NCI-H1105 (cell line): Measurements from ENCODE around the gene PDK1.
"Not testable (repeated sequence)": the region's sequence is repeated elsewhere in the genome, so short reads cannot be mapped to it uniquely, and the experiment has no call there.

Source experiments
- DNase-seq: peaks from one replicate; lab custom pipeline; 2025; lab: John Stamatoyannopoulos, UW

Gene PDK1

DNA sequence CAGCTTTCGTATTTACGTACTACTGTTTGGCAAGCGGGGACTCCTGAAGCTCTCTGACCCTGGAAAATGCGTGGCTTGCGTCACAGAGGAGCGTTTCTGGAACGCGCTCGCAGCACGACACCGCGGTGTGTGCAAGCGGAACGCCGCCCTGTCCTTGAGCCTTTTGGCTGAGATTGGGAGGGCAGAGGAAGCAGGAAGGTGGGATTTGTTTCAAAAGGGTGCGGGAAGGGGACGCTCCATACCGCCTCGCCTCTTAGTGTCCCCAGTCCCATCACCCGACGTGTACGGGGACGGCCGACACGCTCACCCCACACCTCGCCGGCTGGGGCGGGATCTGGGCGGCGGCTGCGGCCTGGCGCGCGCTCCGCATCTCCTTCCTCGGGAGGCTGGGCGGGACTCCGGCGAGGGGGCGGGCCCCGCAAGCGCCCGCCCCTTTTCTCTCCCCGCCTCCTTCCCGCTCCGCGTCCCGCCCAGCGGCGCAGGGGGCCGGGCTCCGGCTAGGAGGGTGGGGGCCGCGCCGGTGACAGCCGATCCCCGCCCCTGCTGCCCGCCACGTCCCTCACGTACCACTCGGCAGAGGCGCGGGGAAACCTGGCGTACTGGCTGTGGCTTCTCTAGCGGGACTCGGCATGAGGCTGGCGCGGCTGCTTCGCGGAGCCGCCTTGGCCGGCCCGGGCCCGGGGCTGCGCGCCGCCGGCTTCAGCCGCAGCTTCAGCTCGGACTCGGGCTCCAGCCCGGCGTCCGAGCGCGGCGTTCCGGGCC lies at the start of gene PDK1:
Gene PDK1 (plus strand): TSS at position 569 of the 762 bp plus-strand sequence. CDS start 61 bp downstream, at position 630.
- DNase-seq: peak; percentile 74

- DNase-seq: no peak
These were observed 48.7 kb upstream of the PDK1 start for GRCh38 chr2:172507199-172507598.

DNA sequence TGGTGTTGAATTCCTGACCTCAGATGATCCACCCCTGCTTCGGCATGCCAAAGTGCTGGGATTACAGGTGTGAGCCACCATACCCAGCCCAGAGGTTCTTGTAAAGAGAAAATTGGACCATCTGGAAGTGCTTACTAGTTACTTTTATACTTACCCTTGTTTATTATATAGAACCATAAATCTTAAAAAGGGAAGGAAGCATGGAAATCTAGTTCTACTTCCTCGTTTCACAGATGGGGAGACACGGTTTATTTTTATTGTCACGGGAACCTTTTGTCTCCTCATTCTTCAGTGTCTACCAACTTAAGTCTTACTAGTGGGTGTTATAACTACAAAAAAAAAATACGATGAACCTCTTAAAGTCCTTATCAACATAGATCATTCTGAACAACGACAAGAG lies 45.8 kb upstream of the PDK1 start:
- DNase-seq: no peak

GRCh38 chr2:172510548-172510947 lies 45.3 kb upstream of the PDK1 start:
- DNase-seq: no peak

- DNase-seq: no peak
These were observed 42.9 kb upstream of the PDK1 start for GRCh38 chr2:172512810-172513523.

GRCh38 chr2:172513524-172513900 lies 42.4 kb upstream of the PDK1 start:
- DNase-seq: no peak

GRCh38 chr2:172513935-172514586 lies 41.8 kb upstream of the PDK1 start:
- DNase-seq: no peak

- no peak for DNase-seq
These were observed 39.6 kb upstream of the PDK1 start for GRCh38 chr2:172516299-172516698.

DNA sequence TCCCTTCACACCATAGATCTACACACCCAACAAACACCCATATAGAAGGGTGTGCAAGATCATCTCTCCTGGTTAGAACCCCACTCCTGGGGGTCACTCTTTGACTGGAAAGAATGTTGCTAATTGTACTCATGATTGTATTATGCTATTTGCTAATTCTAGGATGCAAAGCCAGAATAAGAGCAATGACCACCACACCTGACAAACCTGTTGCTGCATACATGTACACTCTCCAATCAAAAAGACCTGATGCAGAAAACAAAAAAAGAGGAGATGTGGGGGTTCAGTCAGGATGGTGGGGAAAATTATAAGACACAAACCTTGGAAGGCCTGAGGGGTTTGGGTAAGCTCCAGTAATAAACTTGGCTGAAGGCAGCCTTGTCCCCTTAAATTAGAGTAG lies 36.9 kb upstream of the PDK1 start:
- DNase-seq: no peak

GRCh38 chr2:172525601-172526000 lies 30.3 kb upstream of the PDK1 start:
- no peak for DNase-seq

- DNase-seq: no peak
These were observed 24.6 kb upstream of the PDK1 start for GRCh38 chr2:172531309-172531708.

GRCh38 chr2:172532461-172532860 lies 23.4 kb upstream of the PDK1 start:
- DNase-seq: not testable (repeated sequence)

- DNase-seq: no peak
These were observed 22.2 kb upstream of the PDK1 start for GRCh38 chr2:172533687-172534086.

- DNase-seq: no peak
These were observed 20.8 kb upstream of the PDK1 start for GRCh38 chr2:172535119-172535518.

DNA sequence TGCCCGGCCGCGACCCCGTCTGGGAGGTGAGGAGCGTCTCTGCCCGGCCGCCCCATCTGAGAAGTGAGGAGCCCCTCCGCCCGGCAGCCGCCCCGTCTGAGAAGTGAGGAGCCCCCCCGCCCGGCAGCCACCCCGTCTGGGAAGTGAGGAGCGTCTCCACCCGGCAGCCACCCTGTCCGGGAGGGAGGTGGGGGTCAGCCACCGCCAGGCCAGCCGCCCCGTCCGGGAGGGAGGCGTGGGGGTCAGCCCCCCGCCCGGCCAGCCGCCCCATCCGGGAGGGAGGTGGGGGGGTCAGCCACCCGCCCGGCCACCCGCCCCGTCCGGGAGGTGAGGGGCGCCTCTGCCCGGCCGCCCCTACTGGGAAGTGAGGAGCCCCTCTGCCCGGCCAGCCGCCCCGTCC lies 18.0 kb upstream of the PDK1 start:
- DNase-seq: not testable (repeated sequence)

DNA sequence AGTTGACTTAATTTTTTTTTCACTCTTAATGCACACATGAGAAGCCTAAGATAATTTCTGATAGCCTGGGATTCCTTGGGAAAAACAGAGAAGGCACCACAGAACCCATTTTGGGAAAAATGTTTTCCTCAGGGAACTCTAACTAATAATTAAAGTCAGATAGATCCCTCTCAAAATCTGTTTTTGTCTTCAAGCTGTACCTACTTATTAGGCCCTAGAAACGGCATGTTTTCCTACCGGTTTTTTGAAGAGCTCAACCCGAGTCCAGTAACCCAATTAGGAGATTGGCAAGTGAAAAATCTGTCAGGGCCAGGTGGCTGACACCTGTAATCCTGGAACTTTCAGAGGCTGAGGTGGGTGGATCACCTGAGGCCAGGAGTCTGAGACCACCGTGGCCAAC lies 16.1 kb upstream of the PDK1 start:
- no peak for DNase-seq

GRCh38 chr2:172540421-172540820 lies 15.5 kb upstream of the PDK1 start:
- DNase-seq: no peak

DNA sequence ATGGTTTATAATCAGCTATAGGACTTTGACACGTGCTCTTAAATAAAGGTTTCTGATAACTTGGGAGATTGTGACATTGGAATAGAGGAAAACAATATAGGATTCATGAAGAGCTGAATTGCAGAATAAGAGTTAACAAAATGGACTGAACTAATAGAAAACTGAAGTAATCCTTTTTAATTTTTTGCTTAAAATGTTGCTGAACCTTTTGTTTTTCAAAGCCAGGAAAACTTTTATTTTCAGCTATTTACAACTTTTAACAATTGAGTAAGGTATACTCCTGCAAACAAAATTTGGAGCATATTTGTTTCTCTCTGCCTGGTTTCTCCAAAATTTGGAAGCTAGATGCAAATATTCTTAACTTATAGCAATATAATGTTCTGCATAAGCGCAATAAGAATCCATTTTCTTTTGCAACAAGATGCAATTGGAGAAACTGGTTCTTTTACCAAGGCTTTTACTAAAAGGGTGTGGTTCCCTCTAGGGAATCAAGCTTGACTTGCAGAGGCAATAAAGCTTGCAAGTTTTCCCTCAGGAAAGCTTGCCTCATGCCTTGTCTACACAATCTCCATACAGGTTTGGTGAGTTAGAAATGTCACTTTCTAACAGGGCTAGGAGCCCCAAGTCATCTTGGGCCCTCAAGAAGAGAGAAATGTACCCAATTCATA lies 10.3 kb upstream of the PDK1 start:
- DNase-seq: no peak

DNA sequence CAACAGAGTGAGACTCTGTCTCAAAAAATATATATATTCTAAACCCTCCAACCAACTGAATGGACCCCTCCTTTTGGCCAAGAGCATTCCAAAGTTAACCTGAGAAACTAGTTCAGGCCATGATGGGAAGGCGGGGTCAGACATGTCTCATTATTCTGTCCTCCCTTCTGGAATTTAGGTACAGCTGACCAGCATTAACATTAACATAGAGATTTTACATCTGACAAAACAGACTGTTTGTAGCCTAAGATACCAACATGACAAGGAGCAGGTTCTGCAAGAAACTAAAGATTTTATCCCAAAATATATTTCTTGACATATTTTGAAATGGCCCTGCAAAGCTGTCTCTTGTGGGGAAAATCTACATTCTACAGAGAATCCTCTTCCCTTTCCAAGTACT lies 6.8 kb upstream of the PDK1 start:
- DNase-seq: no peak

- DNase-seq: not testable (repeated sequence)
These were observed 6.1 kb upstream of the PDK1 start for GRCh38 chr2:172549802-172550201.

GRCh38 chr2:172550419-172550818 lies 5.5 kb upstream of the PDK1 start:
- no peak for DNase-seq

DNA sequence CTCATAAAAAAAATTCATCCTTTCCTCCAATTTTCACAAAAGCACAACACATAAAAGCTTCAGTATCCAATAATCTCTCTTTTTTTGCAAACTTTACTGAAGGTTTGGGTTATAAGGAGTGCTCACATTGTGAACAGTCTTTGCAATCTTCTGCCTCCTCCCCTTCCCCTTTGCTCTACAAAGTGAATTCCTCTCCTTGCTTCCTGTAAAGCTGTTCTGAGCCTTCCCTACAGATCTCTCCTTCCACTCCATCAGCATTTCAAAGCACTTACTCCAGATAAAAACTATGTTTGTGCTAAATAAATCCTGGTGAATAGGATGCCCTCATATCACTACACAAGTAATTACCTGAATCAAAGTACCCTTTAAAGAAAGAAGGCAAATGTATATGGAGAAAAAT lies 4.6 kb upstream of the PDK1 start:
- no peak for DNase-seq
